Epithelial cell of esophagus (primary cell): ENCODE measurements around the gene PTGDS.

Experiments used
- DNase-seq: peaks from one replicate; pipeline ENCODE4 v3.0.0; 2010; ENCODE audit warnings: low read depth
- H3K4me3 ChIP-seq: 2 replicates; pipeline ENCODE4 v1.5.1; 2011; ENCODE audit warnings: mild to moderate bottlenecking, low read length, control low read depth
- CTCF ChIP-seq: IDR thresholded peaks from 2 replicates; pipeline ENCODE4 v1.5.1; 2011; ENCODE audit warnings: low read depth, mild to moderate bottlenecking, low read length, control low read depth, inconsistent platforms; ENCODE audit not compliant: insufficient read depth; ENCODE audit errors: missing control alignments

PTGDS gene

GRCh38 chr9:136985027-136985602, 7.8 kb downstream of the PTGDS start:
- no peak for TF ChIP-seq CTCF
- DNase-seq: no peak
- no peak overlapping the region for H3K4me3 ChIP-seq

GRCh38 chr9:136985853-136986252, 8.5 kb downstream of the PTGDS start:
- TF ChIP-seq CTCF: no peak
- no peak overlapping the region for H3K4me3 ChIP-seq
- DNase-seq: no peak

GRCh38 chr9:136988872-136989271, 11.6 kb downstream of the PTGDS start:
- H3K4me3 ChIP-seq: no peak overlapping the region
- no peak for DNase-seq
- TF ChIP-seq CTCF: no peak

- no peak for TF ChIP-seq CTCF
- no peak overlapping the region for H3K4me3 ChIP-seq
- DNase-seq: no peak
Observed at GRCh38 chr9:136990242-136990911, 13.1 kb downstream of the PTGDS start.

GRCh38 chr9:136991993-136992818, 14.9 kb downstream of the PTGDS start, which contains the start of gene PAXX:
PAXX (plus strand) TSS chr9:136992422; CDS start chr9:136992444, 22 bp downstream.
- H3K4me3 ChIP-seq: peak within 1 kb of the TSS; percentile 65
- DNase-seq: peak; percentile 90
- no peak for TF ChIP-seq CTCF

- DNase-seq: no peak
- TF ChIP-seq CTCF: no peak
- peak overlapping the region; percentile 65 for H3K4me3 ChIP-seq
Observed at GRCh38 chr9:136992819-136993369, 15.6 kb downstream of the PTGDS start.
